ENCODE measurements around the gene WWC2. TPM values are rescaled to one million over a fixed set of nuclear protein-coding genes. Genes with fewer than 3 reads are reported as not detected.
"Not testable (repeated sequence)": the region's sequence is repeated elsewhere in the genome, so short reads cannot be mapped to it uniquely, and the experiment has no call there.

Gene WWC2
- total and polyA plus RNA-seq, 2 experiments from 2014 or later, result 33.2 to 48.3 TPM

DNA sequence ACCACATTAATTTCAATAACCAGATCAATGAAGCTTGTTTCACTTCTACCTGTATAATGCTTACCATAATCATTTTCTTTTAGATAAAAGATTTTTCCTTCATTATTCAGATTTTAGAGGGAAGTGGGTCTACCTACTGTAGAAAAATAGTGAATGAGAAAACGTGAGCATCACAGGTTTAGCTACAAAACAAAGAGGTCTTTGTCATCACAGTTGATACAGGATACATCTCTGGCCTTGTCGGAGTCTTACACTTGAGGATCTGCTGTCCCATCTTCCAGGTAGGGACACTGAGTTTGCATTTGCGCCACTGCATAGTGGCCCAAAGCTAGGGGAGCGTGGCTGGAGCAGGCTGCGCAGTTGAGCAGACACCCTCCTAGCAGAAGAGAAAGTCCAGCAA, 222.5 kb downstream of the WWC2 start:
- Histone ChIP-seq H3K4me1 (ENCODE audit: insufficient read depth) (no peaks in the 10 kb centered on the region), H3K9me2 (ENCODE audit: insufficient read depth) (no peaks in the 10 kb centered on the region), H3F3A (ENCODE audit: insufficient read depth) (peaks cover 17% of the 10 kb centered on the region), H3K79me2 (ENCODE audit: insufficient read depth) (no peaks in the 10 kb centered on the region), H3K9ac (no peak overlapping the region), H3K9me3 (ENCODE audit: low read depth) (no peaks in the 10 kb centered on the region), H3K4me2 (ENCODE audit: unreplicated experiment) (no peak overlapping the region), H3K27me3 (replicated peaks; ENCODE audit: insufficient read depth) (no peaks in the 10 kb centered on the region), H3K4me3 (no peak overlapping the region), H3K27ac (no peak overlapping the region), H2AFZ (no peak overlapping the region), H4K20me1 (ENCODE audit: insufficient read depth) (no peaks in the 10 kb centered on the region), H3K36me3 (ENCODE audit: low read depth) (peaks cover 31% of the 10 kb centered on the region)
- no peak for TF ChIP-seq EZH2phosphoT487 (IDR thresholded peaks at IDR 0.05; ENCODE audit: insufficient read depth, low read depth)
- TF ChIP-seq EZH2 (IDR thresholded peaks at IDR 0.05; ENCODE audit: insufficient read depth, poor library complexity, severe bottlenecking), result no peak
- 98 to 99% methylated on average over 5 of the region's 5 CpGs for WGBS, 2 experiments (ENCODE audit: low coverage in 1 of 2, low lambda C conversion rate in 2 of 2, missing lambda C conversion rate in 2 of 2)
- in situ Hi-C loops (cut with MboI), result no loop called here
- DNase-seq, result no peak

- H3K9ac ChIP-seq, result no peak within 1 kb of the TSS
- H3K27ac ChIP-seq, result no peak within 1 kb of the TSS
- peaks cover 19% of the 10 kb centered on the region for H3F3A ChIP-seq (ENCODE audit: insufficient read depth)
- no peaks in the 10 kb centered on the region for H3K9me3 ChIP-seq (ENCODE audit: low read depth)
- no peaks in the 10 kb centered on the region for H3K9me2 ChIP-seq (ENCODE audit: insufficient read depth)
- 92 to 96% methylated on average over 5 of the region's 5 CpGs for WGBS, 2 experiments (ENCODE audit: low coverage in 1 of 2, low lambda C conversion rate in 2 of 2, missing lambda C conversion rate in 2 of 2)
- no peak within 1 kb of the TSS for H2AFZ ChIP-seq
- no peaks in the 10 kb centered on the region for H3K79me2 ChIP-seq (ENCODE audit: insufficient read depth)
- TF ChIP-seq EZH2 (IDR thresholded peaks at IDR 0.05; ENCODE audit: insufficient read depth, poor library complexity, severe bottlenecking), result no peak
- TF ChIP-seq EZH2phosphoT487 (IDR thresholded peaks at IDR 0.05; ENCODE audit: insufficient read depth, low read depth), result no peak
- in situ Hi-C loops (cut with MboI), result no loop called here
- H4K20me1 ChIP-seq (ENCODE audit: insufficient read depth), result no peaks in the 10 kb centered on the region
- no peaks in the 10 kb centered on the region for H3K27me3 ChIP-seq (replicated peaks; ENCODE audit: insufficient read depth)
- H3K4me3 ChIP-seq, result no peak within 1 kb of the TSS
- H3K36me3 ChIP-seq (ENCODE audit: low read depth), result peaks cover 28% of the 10 kb centered on the region
- no peaks in the 10 kb centered on the region for H3K4me1 ChIP-seq (ENCODE audit: insufficient read depth)
- no peak for DNase-seq
- H3K4me2 ChIP-seq (ENCODE audit: unreplicated experiment), result no peak within 1 kb of the TSS
These were observed 223.3 kb downstream of the WWC2 start, which contains the start of gene CLDN24 for GRCh38 chr4:183322326-183322725. Gene CLDN24 (minus strand): TSS chr4:183322426. CDS start chr4:183322426, 0 bp downstream.

GRCh38 chr4:183323295-183323694, 224.2 kb downstream of the WWC2 start:
- H3K4me3 ChIP-seq, result no peak overlapping the region

DNA sequence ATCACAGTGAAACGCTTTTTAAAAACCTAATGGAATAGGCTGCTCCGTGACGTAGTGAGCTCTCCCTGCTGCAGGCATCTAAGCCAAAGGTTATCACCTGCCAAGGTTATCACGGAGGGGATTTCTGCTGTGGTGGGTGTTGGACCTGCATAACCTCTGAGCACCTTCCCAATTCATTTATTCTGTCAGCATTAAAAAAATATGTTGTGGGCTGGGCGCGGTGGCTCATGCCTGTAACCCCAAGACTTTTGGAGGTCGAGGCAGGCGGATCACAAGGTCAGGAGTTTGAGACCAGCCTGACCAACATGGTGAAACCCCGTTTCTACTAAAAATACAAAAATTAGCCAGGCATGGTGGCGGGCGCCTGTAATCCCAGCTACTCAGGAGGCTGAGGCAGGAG, 225.0 kb downstream of the WWC2 start:
- H3K27ac ChIP-seq; H3K9ac ChIP-seq; H3K27me3 ChIP-seq (replicated peaks; ENCODE audit: insufficient read depth); H3K4me3 ChIP-seq; H3K9me3 ChIP-seq (ENCODE audit: low read depth); H3K79me2 ChIP-seq (ENCODE audit: insufficient read depth); H3K4me2 ChIP-seq (ENCODE audit: unreplicated experiment); H3K9me2 ChIP-seq (ENCODE audit: insufficient read depth); H4K20me1 ChIP-seq (ENCODE audit: insufficient read depth); H3K4me1 ChIP-seq (ENCODE audit: insufficient read depth); in situ Hi-C loops (cut with MboI); H2AFZ ChIP-seq; DNase-seq: not testable (repeated sequence)
- Histone ChIP-seq H3F3A (ENCODE audit: insufficient read depth) (peaks cover 19% of the 10 kb centered on the region), H3K36me3 (ENCODE audit: low read depth) (peaks cover 17% of the 10 kb centered on the region)
- WGBS, 2 experiments (ENCODE audit: low coverage in 1 of 2, low lambda C conversion rate in 2 of 2, missing lambda C conversion rate in 2 of 2), result 94 to 96% methylated on average over 11 of the region's 11 CpGs

More at GRCh38 chr4:183323295-183323694, 224.2 kb downstream of the WWC2 start:
- no peaks in the 10 kb centered on the region for H3K27me3 ChIP-seq (replicated peaks; ENCODE audit: insufficient read depth)
- no peaks in the 10 kb centered on the region for H3K79me2 ChIP-seq (ENCODE audit: insufficient read depth)
- no peaks in the 10 kb centered on the region for H3K9me2 ChIP-seq (ENCODE audit: insufficient read depth)
- peaks cover 25% of the 10 kb centered on the region for H3K36me3 ChIP-seq (ENCODE audit: low read depth)
- WGBS, 2 experiments (ENCODE audit: low coverage in 1 of 2, low lambda C conversion rate in 2 of 2, missing lambda C conversion rate in 2 of 2), result 98 to 100% methylated on average over 6 of the region's 6 CpGs
- no peaks in the 10 kb centered on the region for H4K20me1 ChIP-seq (ENCODE audit: insufficient read depth)
- no peak for TF ChIP-seq EZH2 (IDR thresholded peaks at IDR 0.05; ENCODE audit: insufficient read depth, poor library complexity, severe bottlenecking)
- no peak for TF ChIP-seq EZH2phosphoT487 (IDR thresholded peaks at IDR 0.05; ENCODE audit: insufficient read depth, low read depth)
- no peaks in the 10 kb centered on the region for H3K4me1 ChIP-seq (ENCODE audit: insufficient read depth)
- in situ Hi-C loops (cut with MboI), result no loop called here
- no peak for DNase-seq
- no peak overlapping the region for H3K27ac ChIP-seq
- no peak overlapping the region for H2AFZ ChIP-seq
- H3K9ac ChIP-seq, result no peak overlapping the region
- H3K4me2 ChIP-seq (ENCODE audit: unreplicated experiment), result no peak overlapping the region
- H3F3A ChIP-seq (ENCODE audit: insufficient read depth), result peaks cover 19% of the 10 kb centered on the region
- H3K9me3 ChIP-seq (ENCODE audit: low read depth), result no peaks in the 10 kb centered on the region

DNA sequence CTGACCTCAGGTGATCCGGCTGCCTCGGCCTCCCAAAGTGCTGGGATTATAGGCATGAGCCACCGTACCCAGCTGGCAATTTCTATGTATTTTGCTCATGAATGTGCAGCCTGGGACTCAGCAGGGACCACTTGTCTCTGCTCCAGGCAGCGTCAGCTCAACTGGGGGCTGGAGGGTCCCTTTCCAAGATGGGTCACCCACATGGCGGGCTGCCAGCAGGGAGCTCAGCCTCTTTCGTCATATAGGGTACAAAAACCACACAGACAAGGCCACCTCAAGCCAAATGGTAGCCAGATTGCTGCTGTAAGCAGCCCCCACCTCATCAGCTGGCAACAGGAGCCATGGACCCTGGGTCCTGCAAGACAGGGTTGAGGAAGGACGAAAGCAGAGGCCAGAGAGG, 225.6 kb downstream of the WWC2 start:
- no peak for DNase-seq
- in situ Hi-C loops (cut with MboI), result no loop called here
- 96 to 99% methylated on average over 7 of the region's 7 CpGs for WGBS, 2 experiments (ENCODE audit: low coverage in 1 of 2, low lambda C conversion rate in 2 of 2, missing lambda C conversion rate in 2 of 2)

GRCh38 chr4:183326387-183326786, 227.3 kb downstream of the WWC2 start:
- H3K27me3 ChIP-seq (replicated peaks; ENCODE audit: insufficient read depth); in situ Hi-C loops (cut with MboI); H3K4me2 ChIP-seq (ENCODE audit: unreplicated experiment); H4K20me1 ChIP-seq (ENCODE audit: insufficient read depth); H3K79me2 ChIP-seq (ENCODE audit: insufficient read depth); H3K9me2 ChIP-seq (ENCODE audit: insufficient read depth); H2AFZ ChIP-seq; DNase-seq; H3K9me3 ChIP-seq (ENCODE audit: low read depth); H3K27ac ChIP-seq; H3K4me1 ChIP-seq (ENCODE audit: insufficient read depth); H3K4me3 ChIP-seq; H3K36me3 ChIP-seq (ENCODE audit: low read depth); H3K9ac ChIP-seq: not testable (repeated sequence)
- WGBS, 2 experiments (ENCODE audit: low coverage in 1 of 2, low lambda C conversion rate in 2 of 2, missing lambda C conversion rate in 2 of 2), result 60 to 73% methylated on average over 6 of the region's 6 CpGs
- peaks cover 19% of the 10 kb centered on the region; the same call in 1 of the 2 replicates for H3F3A ChIP-seq (ENCODE audit: insufficient read depth)

More for the DNA sequence above, 225.6 kb downstream of the WWC2 start:
- Histone ChIP-seq H3K4me2 (ENCODE audit: unreplicated experiment) (no peak overlapping the region), H3F3A (ENCODE audit: insufficient read depth) (peaks cover 19% of the 10 kb centered on the region), H4K20me1 (ENCODE audit: insufficient read depth) (no peaks in the 10 kb centered on the region), H3K9me3 (ENCODE audit: low read depth) (no peaks in the 10 kb centered on the region), H3K9ac (no peak overlapping the region), H3K9me2 (ENCODE audit: insufficient read depth) (no peaks in the 10 kb centered on the region), H3K36me3 (ENCODE audit: low read depth) (peaks cover 13% of the 10 kb centered on the region), H2AFZ (no peak overlapping the region), H3K4me1 (ENCODE audit: insufficient read depth) (no peaks in the 10 kb centered on the region), H3K4me3 (no peak overlapping the region), H3K79me2 (ENCODE audit: insufficient read depth) (no peaks in the 10 kb centered on the region), H3K27me3 (replicated peaks; ENCODE audit: insufficient read depth) (no peaks in the 10 kb centered on the region), H3K27ac (no peak overlapping the region)
- TF ChIP-seq EZH2phosphoT487 (IDR thresholded peaks at IDR 0.05; ENCODE audit: insufficient read depth, low read depth), result no peak
- TF ChIP-seq EZH2 (IDR thresholded peaks at IDR 0.05; ENCODE audit: insufficient read depth, poor library complexity, severe bottlenecking), result no peak
